Coronary artery (tissue), 2 donors: ENCODE results near the gene PTBP1.

ENCODE experiments used
- DNase-seq: peaks from one replicate; pipeline ENCODE4 v3.0.0-alpha.2; 2017; ENCODE audit warnings: low spot score
- H3K27ac ChIP-seq, 2 donors: fragments of 200-600 bp; sonication (generic); one replicate each; pipeline ENCODE4 v1.5.1; 2016 to 2019
- H3K4me3 ChIP-seq: fragments of 200-600 bp; sonication (generic); 2 replicates; pipeline ENCODE4 v1.5.1; 2016; ENCODE audit warnings: mild to moderate bottlenecking, moderate library complexity
- CTCF ChIP-seq: fragments of 200-600 bp; sonication (generic); IDR thresholded peaks from one replicate; pipeline ENCODE4 v1.5.1; 2019; ENCODE audit warnings: antibody characterized with exemption

The PTBP1 gene

GRCh38 chr19:801861-802497 is 4.7 kb downstream of the PTBP1 start:
- H3K27ac ChIP-seq = peak overlapping the region; percentile 29 to 80
- TF ChIP-seq CTCF = no peak
- DNase-seq = no peak
- peak overlapping the region; percentile 94 for H3K4me3 ChIP-seq

- peak overlapping the region in 1 of 2 donors; percentile 80 for H3K27ac ChIP-seq
These were observed 5.3 kb downstream of the PTBP1 start for GRCh38 chr19:802498-803098.

GRCh38 chr19:803099-803561 is 5.9 kb downstream of the PTBP1 start:
- no peak for TF ChIP-seq CTCF
- Histone ChIP-seq H3K4me3 (peak overlapping the region; percentile 94), H3K27ac (no peak overlapping the region)
- no peak for DNase-seq

More at GRCh38 chr19:802498-803098, 5.3 kb downstream of the PTBP1 start:
- DNase-seq = no peak
- peak overlapping the region; percentile 94 for H3K4me3 ChIP-seq
- no peak for TF ChIP-seq CTCF

GRCh38 chr19:803686-804418 is 6.6 kb downstream of the PTBP1 start:
- H3K27ac ChIP-seq = no peak overlapping the region
- DNase-seq = no peak
- H3K4me3 ChIP-seq = no peak overlapping the region

GRCh38 chr19:804419-805165 is 7.3 kb downstream of the PTBP1 start:
- TF ChIP-seq CTCF = no peak
- Histone ChIP-seq H3K4me3 (no peak overlapping the region), H3K27ac (no peak overlapping the region)
- no peak for DNase-seq

More at GRCh38 chr19:803686-804418, 6.6 kb downstream of the PTBP1 start:
- TF ChIP-seq CTCF = no peak

GRCh38 chr19:805166-805551 is 7.9 kb downstream of the PTBP1 start:
- TF ChIP-seq CTCF = no peak
- Histone ChIP-seq H3K4me3 (no peak overlapping the region), H3K27ac (no peak overlapping the region)
- no peak for DNase-seq
